ENCODE results near the gene GNA15.

- TF ChIP-seq ZNF211 (tag by site-specific recombination; IDR thresholded peaks at IDR 0.05; ENCODE audit: low read depth) (no peak), CTCF (tag by site-specific recombination; IDR thresholded peaks at IDR 0.05) (no peak), ATF2 (tag by site-specific recombination; IDR thresholded peaks at IDR 0.05; ENCODE audit: low read depth) (no peak), ZNF449 (tag by site-specific recombination; IDR thresholded peaks at IDR 0.05) (no peak), ZNF658 (tag by site-specific recombination; IDR thresholded peaks at IDR 0.05) (no peak), ZNF580 (tag by site-specific recombination; IDR thresholded peaks at IDR 0.05) (no peak), ZNF23 (tag by site-specific recombination; IDR thresholded peaks at IDR 0.05; ENCODE audit: borderline replicate concordance) (no peak), ZBTB11 (tag by site-specific recombination; conservative IDR thresholded peaks at IDR 0.05; ENCODE audit: low read depth) (no peak), ZBTB26 (tag by site-specific recombination; optimal IDR thresholded peaks at IDR 0.05) (no peak), GLIS1 (tag by site-specific recombination; IDR thresholded peaks at IDR 0.05) (no peak), ZNF146 (tag by site-specific recombination; IDR thresholded peaks at IDR 0.05) (no peak), ZNF112 (tag by site-specific recombination; IDR thresholded peaks at IDR 0.05) (no peak), ELK4 (IDR thresholded peaks at IDR 0.05; ENCODE audit: borderline replicate concordance, low read depth, low read length) (no peak), ZNF843 (tag by site-specific recombination; IDR thresholded peaks at IDR 0.05) (no peak)
Observed at GRCh38 chr19:3186891-3187661, 51.2 kb downstream of the GNA15 start.
